Glutamatergic neuron (in vitro differentiated cells): ENCODE measurements around the gene CAMK1D. TPM values are rescaled to one million over a fixed set of nuclear protein-coding genes. Genes with fewer than 3 reads are reported as not detected.

Experiments used
- DNase-seq: peaks from one replicate; pipeline ENCODE4 v3.0.0; 2022
- H3K27ac Mint-ChIP-seq: one replicate; pipeline ENCODE4 v1.8.0; 2020; ENCODE audit warnings: mild to moderate bottlenecking, mixed read lengths, inconsistent platforms; ENCODE audit not compliant: unreplicated experiment
- H3K27me3 Mint-ChIP-seq: one replicate; pipeline ENCODE4 v1.8.0; 2020; ENCODE audit warnings: mild to moderate bottlenecking, moderate library complexity, mixed read lengths, inconsistent platforms; ENCODE audit not compliant: unreplicated experiment
- H3K36me3 Mint-ChIP-seq: one replicate; pipeline ENCODE4 v1.8.0; 2020; ENCODE audit warnings: mild to moderate bottlenecking, mixed read lengths, inconsistent platforms; ENCODE audit not compliant: unreplicated experiment
- H3K4me1 Mint-ChIP-seq: one replicate; pipeline ENCODE4 v1.8.0; 2020; ENCODE audit warnings: mild to moderate bottlenecking, low read depth, mixed read lengths, inconsistent platforms; ENCODE audit not compliant: unreplicated experiment
- H3K4me3 Mint-ChIP-seq: one replicate; pipeline ENCODE4 v1.8.0; 2020; ENCODE audit warnings: mild to moderate bottlenecking, mixed read lengths, inconsistent platforms; ENCODE audit not compliant: unreplicated experiment
- H3K9me3 Mint-ChIP-seq: one replicate; pipeline ENCODE4 v1.8.0; 2020; ENCODE audit warnings: mild to moderate bottlenecking, moderate library complexity, mixed read lengths, inconsistent platforms; ENCODE audit not compliant: unreplicated experiment
- total RNA-seq: library from RNA; stranded (reverse); fragmentation: NEBNext Ultra II Directional; extraction: Animal tissue kit (Norgen Biotek cat#: 25700); gene quantifications from one replicate; pipeline ENCODE4 v1.2.1, GENCODE V29; 2021; ENCODE audit not compliant: unreplicated experiment
- TF ChIP-seq, protein P1 (sequence below): fragments of 200-600 bp; sonication (generic); IDR thresholded peaks from one replicate; pipeline ENCODE4 v1.5.0; 2021; ENCODE audit not compliant: partially characterized antibody, unreplicated experiment

Gene CAMK1D
- total RNA-seq, 1 donor from 2014 or later: 29.8 TPM

DNA sequence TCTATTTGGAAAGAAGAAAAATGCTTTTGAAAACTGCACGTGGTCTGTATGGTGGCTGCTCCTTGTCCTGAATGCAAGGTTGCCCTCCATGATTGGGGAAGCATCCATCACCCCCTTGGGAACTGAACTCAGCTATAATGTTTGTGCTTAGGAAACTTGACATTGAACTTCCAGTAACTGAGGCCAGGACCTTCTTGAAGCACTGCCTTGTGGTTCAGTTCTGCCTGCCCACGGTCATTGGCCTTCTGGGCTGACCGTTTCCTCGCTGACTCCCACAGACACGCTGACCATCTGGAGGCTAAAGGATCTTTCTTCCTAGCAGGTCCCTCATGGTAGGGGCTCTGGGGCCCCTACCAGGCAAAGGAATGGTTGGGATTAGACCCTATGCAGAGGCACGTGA is 247.8 kb downstream of the CAMK1D start:
- H3K27me3 Mint-ChIP-seq: peaks cover 3% of the 10 kb centered on the region
- H3K4me1 Mint-ChIP-seq: no peaks in the 10 kb centered on the region
- no peak overlapping the region for H3K27ac Mint-ChIP-seq
- H3K36me3 Mint-ChIP-seq: peaks cover 10% of the 10 kb centered on the region
- no peak for DNase-seq
- H3K9me3 Mint-ChIP-seq: no peaks in the 10 kb centered on the region
- TF ChIP-seq, protein P1, sequence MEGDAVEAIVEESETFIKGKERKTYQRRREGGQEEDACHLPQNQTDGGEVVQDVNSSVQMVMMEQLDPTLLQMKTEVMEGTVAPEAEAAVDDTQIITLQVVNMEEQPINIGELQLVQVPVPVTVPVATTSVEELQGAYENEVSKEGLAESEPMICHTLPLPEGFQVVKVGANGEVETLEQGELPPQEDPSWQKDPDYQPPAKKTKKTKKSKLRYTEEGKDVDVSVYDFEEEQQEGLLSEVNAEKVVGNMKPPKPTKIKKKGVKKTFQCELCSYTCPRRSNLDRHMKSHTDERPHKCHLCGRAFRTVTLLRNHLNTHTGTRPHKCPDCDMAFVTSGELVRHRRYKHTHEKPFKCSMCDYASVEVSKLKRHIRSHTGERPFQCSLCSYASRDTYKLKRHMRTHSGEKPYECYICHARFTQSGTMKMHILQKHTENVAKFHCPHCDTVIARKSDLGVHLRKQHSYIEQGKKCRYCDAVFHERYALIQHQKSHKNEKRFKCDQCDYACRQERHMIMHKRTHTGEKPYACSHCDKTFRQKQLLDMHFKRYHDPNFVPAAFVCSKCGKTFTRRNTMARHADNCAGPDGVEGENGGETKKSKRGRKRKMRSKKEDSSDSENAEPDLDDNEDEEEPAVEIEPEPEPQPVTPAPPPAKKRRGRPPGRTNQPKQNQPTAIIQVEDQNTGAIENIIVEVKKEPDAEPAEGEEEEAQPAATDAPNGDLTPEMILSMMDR: no peak
- no peak overlapping the region for H3K4me3 Mint-ChIP-seq

DNA sequence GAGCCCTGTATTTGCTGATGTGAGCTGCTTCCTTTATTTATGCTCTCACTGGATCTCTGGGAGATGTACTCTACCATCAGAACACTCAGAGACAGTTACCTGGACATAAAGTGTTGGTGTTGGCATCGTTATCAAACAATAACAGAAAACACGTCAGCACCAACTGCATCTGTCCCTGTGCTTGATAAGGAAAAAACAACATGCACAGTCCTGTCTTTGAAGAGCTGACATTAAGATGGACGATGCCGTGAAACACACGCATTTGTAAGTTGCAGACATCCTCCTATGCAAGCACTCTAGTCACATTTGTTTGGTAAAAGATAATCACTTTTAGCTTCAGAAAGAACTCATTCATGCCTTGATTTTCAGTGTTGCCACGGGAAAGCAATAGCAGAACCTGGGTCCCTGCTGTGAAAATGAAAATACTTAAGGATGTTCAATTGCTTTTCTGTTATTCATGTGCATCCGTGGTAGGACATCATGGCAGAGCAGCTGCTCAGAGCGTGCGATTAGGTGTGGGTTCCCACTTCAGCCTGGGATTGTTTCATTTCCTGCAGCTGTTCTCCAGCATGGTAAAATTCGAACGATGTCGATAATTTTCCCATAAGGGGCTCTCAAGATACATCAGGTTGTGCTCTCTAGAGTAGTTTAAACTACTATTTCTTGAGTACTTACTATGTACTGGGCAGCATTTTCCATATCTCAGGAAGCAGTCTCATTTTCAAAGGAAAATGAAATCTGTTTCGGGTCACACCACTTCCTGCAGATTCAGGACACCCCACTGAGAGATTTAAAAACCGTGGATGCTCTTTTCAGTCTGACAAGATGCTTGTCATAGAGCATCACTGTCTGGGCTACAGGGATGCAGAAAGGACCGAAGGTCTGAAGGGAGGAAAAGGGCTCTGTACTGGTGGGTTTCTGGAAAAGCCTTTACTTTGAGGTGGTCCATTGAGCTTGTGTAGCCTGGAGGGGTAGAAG is 248.7 kb downstream of the CAMK1D start:
- no peak for DNase-seq
- Mint-ChIP-seq H3K4me3 (no peak overlapping the region), H3K27ac (no peak overlapping the region), H3K9me3 (no peaks in the 10 kb centered on the region), H3K4me1 (no peaks in the 10 kb centered on the region), H3K27me3 (peaks cover 3% of the 10 kb centered on the region), H3K36me3 (peaks cover 10% of the 10 kb centered on the region)
- TF ChIP-seq, protein P1: no peak

DNA sequence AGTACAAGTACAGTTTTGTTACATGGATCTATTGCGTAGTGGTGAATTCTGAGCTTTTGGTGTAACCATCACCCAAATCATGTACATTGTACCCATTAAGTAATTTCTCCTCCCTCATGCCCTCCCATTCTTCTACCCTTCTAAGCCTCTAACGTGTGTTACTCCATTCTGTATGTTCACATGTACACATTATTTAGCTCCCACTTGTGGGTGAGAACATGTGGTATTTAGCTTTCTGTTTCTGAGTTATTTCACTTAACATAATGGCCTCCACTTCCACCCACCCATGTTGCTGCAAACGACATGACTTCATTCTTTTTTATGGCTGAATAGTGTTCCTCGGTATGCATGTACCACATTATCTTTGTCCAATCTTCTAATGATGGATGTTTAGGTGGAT is 251.3 kb downstream of the CAMK1D start:
- Mint-ChIP-seq H3K27ac (no peak overlapping the region), H3K9me3 (no peaks in the 10 kb centered on the region), H3K4me1 (no peaks in the 10 kb centered on the region), H3K36me3 (peaks cover 10% of the 10 kb centered on the region), H3K4me3 (no peak overlapping the region), H3K27me3 (peaks cover 1% of the 10 kb centered on the region)
- TF ChIP-seq, protein P1: no peak
- DNase-seq: no peak

DNA sequence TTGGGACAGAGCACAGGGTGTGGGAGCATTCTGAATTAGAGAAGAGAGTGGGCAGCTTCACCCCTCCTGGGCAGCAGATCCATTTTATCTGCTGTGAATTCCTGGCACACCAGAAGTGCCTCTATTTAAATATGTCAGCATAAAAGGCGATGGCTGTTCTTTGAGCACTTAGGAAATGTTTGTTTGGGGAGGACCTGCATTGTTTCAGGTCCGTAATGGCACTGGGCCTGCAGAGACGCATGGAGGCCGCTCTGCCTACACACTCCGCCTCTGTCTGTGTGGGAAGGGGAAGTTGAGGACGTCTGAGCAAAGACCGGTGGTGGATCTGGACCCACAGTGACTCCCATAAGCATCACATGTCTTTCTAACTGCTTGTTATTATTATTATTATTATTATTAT is 253.2 kb downstream of the CAMK1D start:
- H3K36me3 Mint-ChIP-seq: peaks cover 10% of the 10 kb centered on the region
- TF ChIP-seq, protein P1: no peak
- no peak overlapping the region for H3K4me3 Mint-ChIP-seq

More for the DNA sequence above, 253.2 kb downstream of the CAMK1D start:
- DNase-seq: no peak
- Mint-ChIP-seq H3K27me3 (peaks cover 1% of the 10 kb centered on the region), H3K27ac (no peak overlapping the region), H3K9me3 (peaks cover 1% of the 10 kb centered on the region), H3K4me1 (no peaks in the 10 kb centered on the region)
